Stimulated activated effector memory CD8-positive, alpha-beta T cell treated with anti-CD3 and anti-CD28 coated beads, Interleukin-12 subunit alpha, Interleukin-12 subunit beta, amount 100 ng/mL, for 72 hours (primary cell): ENCODE data around the gene SFTPB.
"Not testable (repeated sequence)": the region's sequence is repeated elsewhere in the genome, so short reads cannot be mapped to it uniquely, and the experiment has no call there.

ENCODE experiments used
- ATAC-seq: fragments of 150-1000 bp; cut with Tn5 transposase; 2 replicates; pipeline ENCODE4 v1.10.0; 2021
- DNase-seq, 2 donors: peaks; one replicate each; pipeline ENCODE4 v3.0.0; 2021 to 2022; ENCODE audit warnings: low spot score in 2 of 2
- H3K27ac Mint-ChIP-seq: one replicate; pipeline ENCODE4 v1.8.0; 2022; ENCODE audit warnings: mild to moderate bottlenecking, mixed read lengths
- H3K36me3 Mint-ChIP-seq: one replicate; pipeline ENCODE4 v1.8.0; 2022; ENCODE audit warnings: mild to moderate bottlenecking, mixed read lengths
- H3K4me1 Mint-ChIP-seq: one replicate; pipeline ENCODE4 v1.8.0; 2022; ENCODE audit warnings: mixed read lengths
- H3K4me3 Mint-ChIP-seq: one replicate; pipeline ENCODE4 v1.8.0; 2022; ENCODE audit warnings: mild to moderate bottlenecking, mixed read lengths
- H3K9me3 Mint-ChIP-seq: one replicate; pipeline ENCODE4 v1.8.0; 2022; ENCODE audit warnings: mixed read lengths

The SFTPB gene

DNA sequence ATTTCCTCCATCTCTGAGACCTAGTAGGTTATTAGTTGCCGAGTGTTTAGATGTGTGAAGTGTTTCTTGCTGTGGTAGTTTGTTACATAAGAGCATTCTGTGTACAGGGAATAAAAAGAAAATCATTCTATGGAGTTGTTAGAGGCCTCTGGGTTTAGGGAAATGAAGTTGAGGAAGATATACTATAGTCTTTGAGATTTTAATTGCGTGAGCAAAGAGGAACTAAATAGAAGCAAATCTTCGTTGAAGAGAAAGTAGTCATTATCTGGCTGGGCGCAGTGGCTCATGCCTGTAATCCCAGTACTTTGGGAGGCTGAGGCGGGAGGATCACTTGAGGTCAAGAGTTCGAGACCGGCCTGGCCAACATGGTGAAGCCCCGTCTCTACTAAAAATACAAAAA, 33.0 kb downstream of the SFTPB start:
- ATAC-seq (no peak), DNase-seq (no peak)
- Mint-ChIP-seq H3K36me3 (peaks cover 100% of the 10 kb centered on the region), H3K4me1 (peaks cover 18% of the 10 kb centered on the region), H3K9me3 (no peaks in the 10 kb centered on the region), H3K4me3 (no peak overlapping the region), H3K27ac (peak overlapping the region; percentile 52)

- no peak for DNase-seq
- Mint-ChIP-seq H3K4me1 (peaks cover 15% of the 10 kb centered on the region), H3K27ac (no peak overlapping the region), H3K4me3 (no peak overlapping the region), H3K9me3 (no peaks in the 10 kb centered on the region), H3K36me3 (peaks cover 100% of the 10 kb centered on the region)
- ATAC-seq: no peak
Measured at GRCh38 chr2:85631316-85631715, 36.7 kb downstream of the SFTPB start.

- Mint-ChIP-seq H3K27ac (peak overlapping the region; percentile 89), H3K4me3 (peak overlapping the region; percentile 30), H3K4me1 (peaks cover 7% of the 10 kb centered on the region), H3K36me3 (peaks cover 100% of the 10 kb centered on the region), H3K9me3 (no peaks in the 10 kb centered on the region)
- DNase-seq: no peak
- peak; percentile 98 for ATAC-seq
Measured at GRCh38 chr2:85628658-85629057, 39.3 kb downstream of the SFTPB start.

DNA sequence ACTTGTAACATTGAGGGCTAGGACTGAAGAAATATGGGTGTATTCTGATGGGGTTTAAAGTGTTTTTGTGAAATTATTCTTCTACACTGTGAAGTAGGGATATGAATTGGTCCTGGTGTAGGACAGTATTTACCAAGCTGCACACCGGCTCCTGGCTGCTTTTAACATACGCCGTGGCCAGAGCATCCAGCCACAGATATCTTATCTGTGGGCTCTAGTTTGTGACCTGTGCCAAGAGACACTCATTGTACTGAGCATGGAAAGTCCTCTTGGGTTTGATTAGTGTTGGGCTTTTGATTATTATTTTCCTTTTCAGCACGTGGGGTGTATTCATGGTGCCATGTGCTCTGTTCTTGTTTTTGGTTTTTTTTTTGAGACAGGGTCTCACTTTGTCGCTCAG, 44.0 kb downstream of the SFTPB start:
- DNase-seq: no peak
- H3K9me3 Mint-ChIP-seq: no peaks in the 10 kb centered on the region
- ATAC-seq: no peak
- H3K4me1 Mint-ChIP-seq: peaks cover 13% of the 10 kb centered on the region
- H3K36me3 Mint-ChIP-seq: peaks cover 100% of the 10 kb centered on the region
- H3K27ac Mint-ChIP-seq: peak overlapping the region; percentile 43
- no peak overlapping the region for H3K4me3 Mint-ChIP-seq

- H3K27ac Mint-ChIP-seq: no peak overlapping the region
- ATAC-seq (no peak), DNase-seq (no peak)
- no peaks in the 10 kb centered on the region for H3K9me3 Mint-ChIP-seq
- H3K36me3 Mint-ChIP-seq: peaks cover 93% of the 10 kb centered on the region
- H3K4me3 Mint-ChIP-seq: no peak overlapping the region
- H3K4me1 Mint-ChIP-seq: peaks cover 18% of the 10 kb centered on the region
Measured at GRCh38 chr2:85621338-85621737, 46.7 kb downstream of the SFTPB start.

DNA sequence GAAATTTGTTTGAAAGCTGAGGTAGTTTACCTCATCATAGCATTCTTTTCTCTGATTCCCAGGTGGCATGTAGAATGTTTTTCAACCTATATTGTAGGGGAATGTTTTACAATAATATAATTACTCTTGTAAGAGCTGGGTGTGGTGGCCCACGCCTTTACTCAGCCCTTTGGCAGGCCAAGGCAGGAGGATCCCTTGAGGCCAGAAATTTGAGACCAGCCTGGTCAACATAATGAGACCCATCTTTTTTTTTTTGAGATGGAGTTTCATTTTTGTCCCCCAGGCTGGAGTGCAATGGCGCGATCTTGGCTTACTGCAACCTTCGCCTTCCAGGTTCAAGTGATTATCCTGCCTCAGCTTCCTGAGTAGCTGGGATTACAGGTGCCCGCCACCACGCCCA, 48.4 kb downstream of the SFTPB start:
- Mint-ChIP-seq H3K9me3 (no peaks in the 10 kb centered on the region), H3K27ac (no peak overlapping the region), H3K4me1 (peaks cover 18% of the 10 kb centered on the region), H3K36me3 (peaks cover 82% of the 10 kb centered on the region), H3K4me3 (no peak overlapping the region)
- DNase-seq (no peak), ATAC-seq (no peak)

DNA sequence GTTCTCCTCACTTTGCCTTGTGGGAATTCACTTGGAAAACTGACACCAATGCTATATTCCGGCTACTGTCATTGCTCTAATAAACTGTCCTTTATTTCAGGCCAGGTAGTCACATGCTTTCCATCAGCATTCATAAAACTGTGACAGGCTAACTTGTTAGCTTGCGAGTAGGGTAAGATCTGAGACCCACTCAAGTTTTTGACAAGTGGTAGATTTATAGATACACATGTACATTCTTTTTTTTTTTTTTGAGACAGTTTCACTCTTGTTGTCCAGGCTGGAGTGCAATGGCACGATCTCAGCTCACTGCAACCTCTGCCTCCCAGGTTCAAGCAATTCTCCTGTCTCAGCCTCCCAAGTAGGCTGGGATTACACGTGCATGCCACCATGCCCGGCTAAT, 50.3 kb downstream of the SFTPB start:
- peaks cover 15% of the 10 kb centered on the region for H3K4me1 Mint-ChIP-seq
- not testable (repeated sequence) for DNase-seq, H3K9me3 Mint-ChIP-seq, H3K27ac Mint-ChIP-seq, ATAC-seq
- peak overlapping the region; percentile 85 for H3K4me3 Mint-ChIP-seq
- peaks cover 63% of the 10 kb centered on the region for H3K36me3 Mint-ChIP-seq

DNA sequence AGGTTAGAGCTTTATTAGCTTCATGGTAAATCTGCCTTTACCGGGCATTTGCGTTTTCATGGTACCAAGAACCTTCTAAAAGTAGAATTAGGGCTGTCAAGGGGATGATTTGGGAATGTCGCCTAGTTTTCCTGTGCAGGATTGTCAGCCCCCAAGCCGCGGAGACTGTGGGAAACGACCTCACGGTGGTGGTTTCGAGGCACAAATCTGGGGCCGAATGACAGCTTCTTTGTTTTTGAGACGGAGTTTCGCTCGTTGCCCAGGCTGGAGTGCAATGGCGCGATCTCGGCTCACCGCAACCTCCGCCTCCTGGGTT, 52.6 kb downstream of the SFTPB start:
- Mint-ChIP-seq H3K36me3 (peaks cover 43% of the 10 kb centered on the region), H3K4me1 (peaks cover 13% of the 10 kb centered on the region), H3K9me3 (no peaks in the 10 kb centered on the region), H3K27ac (peak overlapping the region; percentile 93), H3K4me3 (peak overlapping the region; percentile 85)
- ATAC-seq (no peak), DNase-seq (no peak)

DNA sequence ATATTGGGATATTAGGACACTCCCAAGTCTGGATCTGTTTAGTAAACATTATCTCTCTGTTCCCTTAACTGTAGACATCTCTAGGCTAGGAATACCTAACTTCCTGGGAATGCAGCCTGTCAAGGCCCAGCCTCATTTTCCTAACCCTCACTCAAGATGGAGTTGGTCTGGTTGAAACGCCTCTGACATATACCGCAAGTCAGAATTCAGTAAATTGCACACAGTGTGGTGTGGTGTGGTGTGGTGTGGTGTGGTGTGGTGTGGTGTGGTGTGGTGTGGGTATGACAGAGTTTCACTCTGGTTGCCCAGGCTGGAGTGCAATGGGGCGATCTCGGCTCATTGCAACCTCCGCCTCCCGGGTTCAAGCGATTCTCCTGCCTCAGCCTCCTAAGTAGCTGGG, 53.2 kb downstream of the SFTPB start:
- Mint-ChIP-seq H3K4me1 (peaks cover 13% of the 10 kb centered on the region), H3K36me3 (peaks cover 43% of the 10 kb centered on the region)
- H3K27ac Mint-ChIP-seq, H3K4me3 Mint-ChIP-seq, H3K9me3 Mint-ChIP-seq, DNase-seq, ATAC-seq: not testable (repeated sequence)

DNA sequence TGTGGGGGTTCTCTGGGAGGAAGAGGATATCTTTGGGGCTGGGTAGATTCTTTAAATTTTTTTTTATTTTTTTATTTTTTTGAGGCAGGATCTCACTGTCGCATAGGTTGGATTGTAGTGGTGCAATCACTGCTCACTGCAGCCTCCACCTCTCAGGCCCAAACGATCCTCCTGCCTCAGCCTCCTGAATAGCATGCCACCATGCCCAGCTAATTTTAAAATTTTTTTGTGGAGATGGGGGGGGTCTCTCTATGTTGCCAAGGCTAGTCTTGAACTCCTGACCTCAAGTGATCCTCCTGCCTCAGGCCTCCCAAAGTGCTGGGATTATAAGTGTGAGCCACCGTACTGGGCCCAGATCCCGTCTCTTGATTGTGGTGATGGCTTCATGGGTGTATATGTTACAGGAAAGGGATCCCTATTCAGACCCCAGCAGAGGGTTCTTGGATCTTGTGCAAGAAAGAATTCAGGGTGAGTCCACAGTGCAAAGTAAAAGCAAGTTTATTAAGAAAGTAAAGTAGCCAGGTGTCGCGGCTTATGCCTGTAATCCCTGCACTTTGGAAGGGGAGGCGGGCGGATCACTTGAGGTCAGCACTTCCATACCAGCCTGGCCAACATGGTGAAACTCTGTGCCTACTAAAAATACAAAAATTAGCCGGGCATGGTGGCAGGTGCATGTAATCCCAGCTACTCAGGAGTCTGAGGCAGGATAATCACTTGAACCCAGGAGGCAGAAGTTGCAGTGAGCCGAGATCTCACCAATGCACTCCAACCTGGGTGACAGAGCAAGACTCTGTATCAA, 54.1 kb downstream of the SFTPB start:
- no peak for DNase-seq
- no peak for ATAC-seq
- peaks cover 43% of the 10 kb centered on the region for H3K36me3 Mint-ChIP-seq
- H3K4me1 Mint-ChIP-seq: peaks cover 17% of the 10 kb centered on the region
- H3K9me3 Mint-ChIP-seq: no peaks in the 10 kb centered on the region
- H3K27ac Mint-ChIP-seq: no peak overlapping the region
- H3K4me3 Mint-ChIP-seq: peak overlapping the region; percentile 82

DNA sequence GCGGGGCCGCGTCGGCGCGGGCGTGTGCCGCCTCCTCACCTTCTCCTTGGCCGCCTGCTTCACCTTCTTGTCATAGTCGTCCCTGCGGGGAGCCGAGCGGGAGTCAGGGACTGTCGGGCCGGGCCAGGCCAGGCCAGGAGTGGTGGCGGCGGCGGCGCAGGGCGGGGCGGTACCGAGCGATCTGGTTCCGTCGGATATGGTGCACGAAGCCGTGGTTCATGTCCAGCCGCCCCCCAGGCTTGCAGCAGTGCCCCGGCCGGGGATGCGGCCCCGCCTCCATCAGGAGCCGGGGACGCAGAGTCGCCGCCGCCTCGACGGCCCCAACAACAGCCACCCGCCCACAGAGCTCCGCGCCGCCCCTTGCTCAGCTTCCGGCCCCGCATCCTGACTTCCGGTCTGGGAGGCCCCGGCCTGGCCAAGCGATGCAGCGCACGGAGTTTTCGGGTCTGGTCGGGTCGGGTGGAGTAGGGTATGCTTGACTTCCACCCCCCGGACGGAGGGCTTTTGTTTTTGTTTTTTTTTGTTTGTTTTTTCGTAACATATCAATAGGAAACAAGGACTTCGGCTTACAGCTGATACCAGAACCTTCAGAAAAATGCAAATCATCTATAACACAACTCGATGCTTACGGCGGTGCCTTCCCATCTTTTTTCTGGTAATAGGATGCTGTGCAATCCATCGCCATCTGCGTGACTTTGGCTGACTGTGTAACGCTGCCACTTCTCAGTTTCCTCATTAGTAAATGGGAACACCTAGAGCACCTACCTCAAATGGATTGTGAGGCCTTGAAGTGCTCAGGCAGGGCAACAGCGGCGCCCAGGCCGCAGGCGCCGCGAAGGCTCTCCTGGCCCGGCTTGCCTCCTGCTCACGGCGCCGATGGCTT, 56.1 kb downstream of the SFTPB start, which contains the start of gene C2orf68:
TSS of gene C2orf68 (minus strand) at position 362 of the 883 bp plus-strand sequence. CDS start at position 280, 82 bp downstream.
- DNase-seq (peak; percentile 74 to 93), ATAC-seq (peak; percentile 82)
- H3K4me3 Mint-ChIP-seq: peak within 1 kb of the TSS; percentile 82
- peaks cover 16% of the 10 kb centered on the region for H3K4me1 Mint-ChIP-seq
- H3K27ac Mint-ChIP-seq: peak within 1 kb of the TSS; percentile 86
- no peaks in the 10 kb centered on the region for H3K9me3 Mint-ChIP-seq
- H3K36me3 Mint-ChIP-seq: peaks cover 46% of the 10 kb centered on the region

GRCh38 chr2:85611217-85611704, 56.7 kb downstream of the SFTPB start:
- Mint-ChIP-seq H3K4me1 (peaks cover 16% of the 10 kb centered on the region), H3K4me3 (peak overlapping the region; percentile 82), H3K36me3 (peaks cover 46% of the 10 kb centered on the region), H3K9me3 (no peaks in the 10 kb centered on the region), H3K27ac (peak overlapping the region; percentile 86)
- ATAC-seq: no peak
- no peak for DNase-seq
